Nephron progenitor cell (in vitro differentiated cells): ENCODE results near the gene ABI2.
"Not testable (repeated sequence)": the region's sequence is repeated elsewhere in the genome, so short reads cannot be mapped to it uniquely, and the experiment has no call there.

ENCODE experiments used
- DNase-seq: peaks from one replicate; pipeline ENCODE4 v3.0.0; 2021
- H3K27ac Mint-ChIP-seq: 2 replicates; pipeline ENCODE4 v1.8.0; 2021; ENCODE audit warnings: mild to moderate bottlenecking, moderate library complexity, mixed read lengths
- H3K27me3 Mint-ChIP-seq: 2 replicates; pipeline ENCODE4 v1.8.0; 2021; ENCODE audit warnings: mild to moderate bottlenecking, low read depth, mixed read lengths; ENCODE audit not compliant: poor library complexity
- H3K36me3 Mint-ChIP-seq: 2 replicates; pipeline ENCODE4 v1.8.0; 2021; ENCODE audit warnings: low read depth, mixed read lengths
- H3K4me1 Mint-ChIP-seq: 2 replicates; pipeline ENCODE4 v1.8.0; 2021; ENCODE audit warnings: mixed read lengths
- H3K4me3 Mint-ChIP-seq: 2 replicates; pipeline ENCODE4 v1.8.0; 2021; ENCODE audit warnings: mild to moderate bottlenecking, moderate library complexity, mixed read lengths
- H3K9me3 Mint-ChIP-seq: 2 replicates; pipeline ENCODE4 v1.8.0; 2021; ENCODE audit warnings: mild to moderate bottlenecking, moderate library complexity, mixed read lengths
- CTCF ChIP-seq: fragments of 200-600 bp; sonication (generic); IDR thresholded peaks from 2 replicates; pipeline ENCODE4 v1.5.0; 2021; ENCODE audit warnings: antibody characterized with exemption

Gene ABI2

GRCh38 chr2:203330434-203330833, 2.2 kb downstream of the ABI2 start:
- H3K27ac Mint-ChIP-seq, result peak overlapping the region; percentile 16
- no peak for TF ChIP-seq CTCF

GRCh38 chr2:203338322-203338721, 10.1 kb downstream of the ABI2 start:
- no peak for DNase-seq
- no peak overlapping the region for H3K4me3 Mint-ChIP-seq
- no peak for TF ChIP-seq CTCF
- H3K27me3 Mint-ChIP-seq, result peaks cover 3% of the 10 kb centered on the region
- H3K9me3 Mint-ChIP-seq, result peaks cover 6% of the 10 kb centered on the region
- H3K4me1 Mint-ChIP-seq, result peaks cover 7% of the 10 kb centered on the region
- peaks cover 93% of the 10 kb centered on the region for H3K36me3 Mint-ChIP-seq
- no peak overlapping the region for H3K27ac Mint-ChIP-seq

More at GRCh38 chr2:203330434-203330833, 2.2 kb downstream of the ABI2 start:
- peaks cover 3% of the 10 kb centered on the region for H3K27me3 Mint-ChIP-seq
- peaks cover 52% of the 10 kb centered on the region for H3K36me3 Mint-ChIP-seq
- DNase-seq, result no peak
- H3K9me3 Mint-ChIP-seq, result peaks cover 4% of the 10 kb centered on the region
- H3K4me3 Mint-ChIP-seq, result peak overlapping the region; percentile 95
- H3K4me1 Mint-ChIP-seq, result peaks cover 38% of the 10 kb centered on the region

GRCh38 chr2:203340791-203341487, 12.7 kb downstream of the ABI2 start:
- Mint-ChIP-seq H3K27me3 (peaks cover 3% of the 10 kb centered on the region), H3K27ac (peak overlapping the region; percentile 44), H3K36me3 (peaks cover 89% of the 10 kb centered on the region), H3K9me3 (peaks cover 6% of the 10 kb centered on the region), H3K4me1 (peaks cover 7% of the 10 kb centered on the region), H3K4me3 (no peak overlapping the region)
- TF ChIP-seq CTCF, result no peak
- no peak for DNase-seq

GRCh38 chr2:203341741-203342310, 13.6 kb downstream of the ABI2 start:
- Mint-ChIP-seq H3K36me3 (peaks cover 89% of the 10 kb centered on the region), H3K4me1 (peaks cover 7% of the 10 kb centered on the region), H3K4me3 (no peak overlapping the region), H3K27me3 (peaks cover 3% of the 10 kb centered on the region), H3K9me3 (peaks cover 5% of the 10 kb centered on the region), H3K27ac (peak overlapping the region; percentile 64)
- no peak for DNase-seq
- TF ChIP-seq CTCF, result no peak

GRCh38 chr2:203342374-203342773, 14.2 kb downstream of the ABI2 start:
- H3K4me3 Mint-ChIP-seq, H3K27ac Mint-ChIP-seq, H3K4me1 Mint-ChIP-seq, DNase-seq, H3K27me3 Mint-ChIP-seq, H3K9me3 Mint-ChIP-seq: not testable (repeated sequence)
- H3K36me3 Mint-ChIP-seq, result peaks cover 89% of the 10 kb centered on the region

- Mint-ChIP-seq H3K4me3 (no peak overlapping the region), H3K4me1 (peaks cover 7% of the 10 kb centered on the region), H3K9me3 (no peaks in the 10 kb centered on the region), H3K27ac (no peak overlapping the region), H3K27me3 (peaks cover 3% of the 10 kb centered on the region), H3K36me3 (peaks cover 92% of the 10 kb centered on the region)
- no peak for TF ChIP-seq CTCF
- DNase-seq, result no peak
These were observed 16.5 kb downstream of the ABI2 start for GRCh38 chr2:203344667-203345066.
